Measurements from ENCODE around the gene CSGALNACT2.
"Not testable (repeated sequence)": the region's sequence is repeated elsewhere in the genome, so short reads cannot be mapped to it uniquely, and the experiment has no call there.

Gene CSGALNACT2

GRCh38 chr10:43091846-43092245, 46.4 kb upstream of the CSGALNACT2 start:
- H4K20me1 ChIP-seq (ENCODE audit: insufficient read depth, low read length), result no peaks in the 10 kb centered on the region
- no peak overlapping the region for H3K4me2 ChIP-seq (ENCODE audit: low read length)
- H3K27ac ChIP-seq (ENCODE audit: low read length), result no peak overlapping the region
- H3K9me3 ChIP-seq (ENCODE audit: insufficient read depth, low read length), result no peaks in the 10 kb centered on the region
- no peaks in the 10 kb centered on the region for H3K4me1 ChIP-seq (ENCODE audit: low read length)
- H3K4me3 ChIP-seq (ENCODE audit: low read length), result no peak overlapping the region
- no peaks in the 10 kb centered on the region for H3K27me3 ChIP-seq (ENCODE audit: low read depth, low read length)
- no peaks in the 10 kb centered on the region for H3K36me3 ChIP-seq (replicated peaks; ENCODE audit: low read depth, low read length)
- no peak overlapping the region for H2AFZ ChIP-seq (ENCODE audit: low read depth, low read length)
- TF ChIP-seq CTCF (IDR thresholded peaks at IDR 0.05; ENCODE audit: low read depth, low read length) (no peak), EZH2phosphoT487 (IDR thresholded peaks at IDR 0.05; ENCODE audit: low read depth) (no peak)
- no peak overlapping the region for H3K9ac ChIP-seq (ENCODE audit: low read length)
- H3K79me2 ChIP-seq (ENCODE audit: low read length), result no peaks in the 10 kb centered on the region

- no peak for TF ChIP-seq EZH2phosphoT487 (IDR thresholded peaks at IDR 0.05; ENCODE audit: low read depth)
- TF ChIP-seq CTCF (IDR thresholded peaks at IDR 0.05; ENCODE audit: low read depth, low read length), result no peak
- Histone ChIP-seq H3K4me2 (ENCODE audit: low read length) (no peak overlapping the region), H3K4me3 (ENCODE audit: low read length) (no peak overlapping the region), H3K79me2 (ENCODE audit: low read length) (no peaks in the 10 kb centered on the region), H3K27me3 (ENCODE audit: low read depth, low read length) (no peaks in the 10 kb centered on the region), H3K9me3 (ENCODE audit: insufficient read depth, low read length) (no peaks in the 10 kb centered on the region), H3K36me3 (replicated peaks; ENCODE audit: low read depth, low read length) (no peaks in the 10 kb centered on the region), H3K4me1 (ENCODE audit: low read length) (no peaks in the 10 kb centered on the region), H4K20me1 (ENCODE audit: insufficient read depth, low read length) (no peaks in the 10 kb centered on the region), H3K9ac (ENCODE audit: low read length) (no peak overlapping the region), H2AFZ (ENCODE audit: low read depth, low read length) (no peak overlapping the region), H3K27ac (ENCODE audit: low read length) (no peak overlapping the region)
Measured at GRCh38 chr10:43093423-43094076, 44.7 kb upstream of the CSGALNACT2 start.

- no peaks in the 10 kb centered on the region for H4K20me1 ChIP-seq (ENCODE audit: insufficient read depth, low read length)
- no peaks in the 10 kb centered on the region for H3K79me2 ChIP-seq (ENCODE audit: low read length)
- TF ChIP-seq CTCF (IDR thresholded peaks at IDR 0.05; ENCODE audit: low read depth, low read length) (no peak), EZH2phosphoT487 (IDR thresholded peaks at IDR 0.05; ENCODE audit: low read depth) (no peak)
- H3K4me2 ChIP-seq (ENCODE audit: low read length), result no peak overlapping the region
- no peaks in the 10 kb centered on the region for H3K9me3 ChIP-seq (ENCODE audit: insufficient read depth, low read length)
- no peak overlapping the region for H2AFZ ChIP-seq (ENCODE audit: low read depth, low read length)
- no peaks in the 10 kb centered on the region for H3K4me1 ChIP-seq (ENCODE audit: low read length)
- H3K9ac ChIP-seq (ENCODE audit: low read length), result no peak overlapping the region
- H3K27me3 ChIP-seq (ENCODE audit: low read depth, low read length), result no peaks in the 10 kb centered on the region
- H3K36me3 ChIP-seq (replicated peaks; ENCODE audit: low read depth, low read length), result no peaks in the 10 kb centered on the region
- no peak overlapping the region for H3K27ac ChIP-seq (ENCODE audit: low read length)
- H3K4me3 ChIP-seq (ENCODE audit: low read length), result no peak overlapping the region
Measured at GRCh38 chr10:43094085-43094484, 44.2 kb upstream of the CSGALNACT2 start.

GRCh38 chr10:43099339-43099738, 38.9 kb upstream of the CSGALNACT2 start:
- not testable (repeated sequence) for H3K4me3 ChIP-seq (ENCODE audit: low read length); H3K9ac ChIP-seq (ENCODE audit: low read length); H3K27me3 ChIP-seq (ENCODE audit: low read depth, low read length); H3K4me2 ChIP-seq (ENCODE audit: low read length); H2AFZ ChIP-seq (ENCODE audit: low read depth, low read length); H3K4me1 ChIP-seq (ENCODE audit: low read length); H3K27ac ChIP-seq (ENCODE audit: low read length); H3K9me3 ChIP-seq (ENCODE audit: insufficient read depth, low read length); H3K36me3 ChIP-seq (replicated peaks; ENCODE audit: low read depth, low read length); H3K79me2 ChIP-seq (ENCODE audit: low read length); H4K20me1 ChIP-seq (ENCODE audit: insufficient read depth, low read length)

Data from OCI-LY3 (cell line).